ENCODE results near the gene ARL16.

The ARL16 gene

GRCh38 chr17:81683584-81684441 lies at the start of gene ARL16, which contains the start of gene HGS:
Gene ARL16 (minus strand): TSS chr17:81683797. CDS start chr17:81683753, 44 bp downstream.
Gene HGS (plus strand): TSS chr17:81684011. CDS start chr17:81684067, 56 bp downstream.
- DNase-seq (ENCODE audit: low spot score): peak; percentile 97

GRCh38 chr17:81727324-81728031 lies 43.9 kb upstream of the ARL16 start:
- DNase-seq (ENCODE audit: low spot score): no peak

GRCh38 chr17:81726004-81726403 lies 42.4 kb upstream of the ARL16 start:
- no peak for DNase-seq (ENCODE audit: low spot score)

GRCh38 chr17:81725439-81725838 lies 41.8 kb upstream of the ARL16 start:
- DNase-seq (ENCODE audit: low spot score): no peak

GRCh38 chr17:81723651-81724209 lies 40.1 kb upstream of the ARL16 start:
- no peak for DNase-seq (ENCODE audit: low spot score)

GRCh38 chr17:81722184-81723120 lies 38.9 kb upstream of the ARL16 start:
- DNase-seq (ENCODE audit: low spot score): no peak

GRCh38 chr17:81720267-81721071 lies 36.9 kb upstream of the ARL16 start:
- DNase-seq (ENCODE audit: low spot score): no peak

GRCh38 chr17:81719410-81720266 lies 36.0 kb upstream of the ARL16 start:
- no peak for DNase-seq (ENCODE audit: low spot score)

- DNase-seq (ENCODE audit: low spot score): no peak
These were observed 34.1 kb upstream of the ARL16 start for GRCh38 chr17:81717766-81718089.

GRCh38 chr17:81717049-81717765 lies 33.6 kb upstream of the ARL16 start:
- DNase-seq (ENCODE audit: low spot score): no peak

- no peak for DNase-seq (ENCODE audit: low spot score)
These were observed 33.0 kb upstream of the ARL16 start for GRCh38 chr17:81716674-81716996.

GRCh38 chr17:81715872-81716673 lies 32.5 kb upstream of the ARL16 start:
- DNase-seq (ENCODE audit: low spot score): no peak

- DNase-seq (ENCODE audit: low spot score): no peak
These were observed 31.7 kb upstream of the ARL16 start for GRCh38 chr17:81715107-81715871.

- no peak for DNase-seq (ENCODE audit: low spot score)
These were observed 31.0 kb upstream of the ARL16 start for GRCh38 chr17:81714412-81715106.

GRCh38 chr17:81713556-81714411 lies 30.2 kb upstream of the ARL16 start:
- DNase-seq (ENCODE audit: low spot score): no peak

- no peak for DNase-seq (ENCODE audit: low spot score)
These were observed 29.5 kb upstream of the ARL16 start for GRCh38 chr17:81713004-81713555.

All from Ammon's horn (tissue), 1 donor.